NT2/D1 (cell line): ENCODE data around the gene ARMC8.

Experiments used
- SUZ12 ChIP-seq: IDR thresholded peaks from 2 replicates; pipeline ENCODE4 v1.6.1; 2011; ENCODE audit not compliant: insufficient read length, insufficient read depth; ENCODE audit errors: extremely low read depth
- YY1 ChIP-seq: IDR thresholded peaks from 2 replicates; pipeline ENCODE4 v1.6.1; 2011; ENCODE audit not compliant: insufficient read length, insufficient read depth

DNA sequence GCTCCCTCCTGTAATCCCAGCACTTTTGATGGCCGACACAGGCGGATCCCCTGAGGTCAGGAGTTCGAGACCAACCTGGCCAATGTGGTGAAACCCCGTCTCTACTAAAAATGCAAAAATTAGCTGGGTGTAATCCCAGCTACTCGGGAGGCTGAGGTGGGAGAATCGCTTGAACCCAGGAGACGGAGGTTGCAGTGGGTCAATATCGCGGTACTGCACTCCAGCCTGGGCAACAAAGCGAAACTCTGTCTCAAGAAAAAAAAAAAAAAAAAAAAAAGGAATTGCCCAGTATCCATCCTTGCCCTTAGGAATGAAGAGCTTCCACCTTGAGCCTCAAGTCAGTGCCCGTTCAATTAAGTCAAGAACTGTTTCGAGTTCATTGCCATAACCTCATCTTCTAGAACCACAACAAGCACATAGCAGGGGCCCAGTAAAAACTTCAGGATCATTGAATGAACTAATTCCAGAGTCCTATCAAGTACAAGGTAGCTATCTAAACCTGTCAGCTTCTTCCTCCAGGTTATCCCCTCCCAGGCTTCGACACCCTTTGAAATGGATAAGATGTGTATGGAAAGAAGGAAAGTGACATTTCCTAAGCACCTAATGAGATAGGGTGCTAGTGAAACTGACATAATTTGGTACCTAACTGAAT is 13.2 kb upstream of the ARMC8 start:
- TF ChIP-seq YY1 = no peak
- no peak for TF ChIP-seq SUZ12
